Stimulated activated CD4-positive, alpha-beta T cell treated with anti-CD3 and anti-CD28 coated beads, Interleukin-4, amount 100 ng/mL, for 4 hours (primary cell): ENCODE results near the gene CACNA2D2.

Experiments used
- DNase-seq, 2 experiments: peaks; one replicate each; pipeline ENCODE4 v3.0.0-alpha.2; 2020

The CACNA2D2 gene

GRCh38 chr3:50322386-50323091 lies 180.9 kb downstream of the CACNA2D2 start, which contains the start of gene HYAL2:
TSS of gene HYAL2 (minus strand) at chr3:50322745. CDS start at chr3:50320489, 2,256 bp downstream.
- DNase-seq = no peak

- no peak for DNase-seq
These were observed 181.4 kb downstream of the CACNA2D2 start for GRCh38 chr3:50322115-50322385.

DNA sequence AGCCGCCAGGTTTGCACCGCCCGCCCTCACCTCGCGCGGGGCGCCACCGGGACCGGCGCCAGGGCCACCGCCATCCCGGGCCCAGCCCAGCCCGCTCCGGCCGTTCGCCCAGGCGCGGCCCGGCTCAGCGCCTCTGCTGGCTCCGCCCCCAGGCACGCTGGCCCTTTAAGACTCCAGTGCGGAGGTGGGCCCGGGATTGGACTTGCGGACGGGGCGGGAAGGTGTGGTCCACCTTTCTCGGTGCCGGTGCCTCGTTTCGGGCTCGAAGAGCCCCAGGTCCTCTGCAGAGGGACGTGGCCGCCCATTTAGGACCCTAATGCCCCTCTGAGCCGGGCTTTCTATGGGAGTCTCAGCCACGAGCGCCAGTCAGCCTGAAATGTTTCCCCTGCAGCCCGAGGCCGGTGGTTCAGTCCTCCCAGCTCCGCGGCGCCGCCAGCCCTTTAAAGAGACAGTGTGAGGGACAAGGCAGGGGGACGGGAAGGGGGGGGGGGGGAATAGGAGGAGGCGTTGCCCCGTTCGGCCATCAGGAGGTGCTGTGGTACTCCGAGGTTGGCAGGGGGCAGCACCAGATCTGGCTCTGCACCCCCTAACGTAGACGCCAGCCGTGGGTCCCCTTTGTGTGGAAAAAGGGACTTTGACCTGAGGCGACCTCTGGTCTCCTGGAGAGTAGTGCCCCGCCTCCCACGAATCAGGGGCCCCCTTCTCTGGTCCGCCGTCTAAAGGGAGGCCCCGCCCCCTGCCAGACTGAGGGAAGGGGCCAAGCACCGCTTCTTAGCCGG lies 181.9 kb downstream of the CACNA2D2 start:
- peak; percentile 80 to 81 for DNase-seq

- peak; percentile 65 to 66 for DNase-seq
These were observed 182.5 kb downstream of the CACNA2D2 start for GRCh38 chr3:50320853-50321335.

GRCh38 chr3:50319894-50320625 lies 183.4 kb downstream of the CACNA2D2 start:
- no peak for DNase-seq

DNA sequence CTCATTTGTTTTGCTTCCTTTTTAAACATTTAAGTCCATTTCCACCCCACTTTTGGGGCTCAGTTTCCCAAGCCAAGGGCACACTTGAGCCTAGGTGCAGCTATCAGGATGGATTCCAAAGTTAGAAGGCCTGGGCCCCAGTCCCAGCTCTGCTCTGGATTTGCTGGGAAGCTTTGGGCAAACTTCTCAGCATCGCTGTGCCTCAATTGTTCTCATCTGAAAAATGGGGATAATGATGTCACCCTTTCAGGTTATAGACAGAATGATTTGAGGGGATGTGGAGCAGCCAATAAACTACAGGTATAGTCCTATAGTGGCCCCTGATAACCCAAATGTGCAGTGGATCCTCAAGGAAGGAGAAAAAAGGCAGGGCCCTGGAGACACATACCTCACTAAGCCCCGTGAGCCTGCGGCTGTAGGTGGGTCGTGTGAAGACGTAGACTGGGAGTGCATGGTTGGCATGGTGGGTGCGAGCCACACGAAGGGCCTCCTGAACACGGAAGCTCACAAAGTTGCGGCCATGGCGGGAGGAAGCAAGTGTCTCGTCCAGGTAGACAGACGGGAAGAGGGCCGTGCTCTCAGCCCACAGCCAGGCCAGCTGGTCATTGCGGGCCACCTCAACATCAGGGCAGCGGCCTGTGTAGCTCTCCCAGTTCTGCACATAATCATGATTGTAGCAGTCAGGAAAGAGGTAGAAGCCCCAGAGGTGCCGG lies 184.1 kb downstream of the CACNA2D2 start:
- DNase-seq = no peak

DNA sequence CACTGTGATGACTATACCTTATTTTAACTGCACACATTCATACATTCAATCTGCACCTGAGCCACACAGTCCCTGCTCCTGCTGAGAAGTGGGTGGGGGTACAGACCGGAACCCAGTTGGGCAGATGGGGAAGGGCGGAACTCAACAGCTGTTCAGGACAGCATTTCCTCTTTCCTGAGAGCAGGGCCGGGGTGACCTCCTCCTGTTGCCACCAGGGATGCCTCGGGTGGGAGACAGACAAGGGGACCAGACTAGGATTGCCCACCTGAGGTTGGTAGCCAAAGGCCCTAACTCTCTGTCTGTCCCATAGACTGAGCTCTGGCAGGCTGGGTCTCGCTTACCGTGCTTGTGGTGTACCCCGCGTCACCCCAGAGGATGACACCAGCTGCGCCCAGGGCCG lies 184.8 kb downstream of the CACNA2D2 start:
- DNase-seq = no peak

DNA sequence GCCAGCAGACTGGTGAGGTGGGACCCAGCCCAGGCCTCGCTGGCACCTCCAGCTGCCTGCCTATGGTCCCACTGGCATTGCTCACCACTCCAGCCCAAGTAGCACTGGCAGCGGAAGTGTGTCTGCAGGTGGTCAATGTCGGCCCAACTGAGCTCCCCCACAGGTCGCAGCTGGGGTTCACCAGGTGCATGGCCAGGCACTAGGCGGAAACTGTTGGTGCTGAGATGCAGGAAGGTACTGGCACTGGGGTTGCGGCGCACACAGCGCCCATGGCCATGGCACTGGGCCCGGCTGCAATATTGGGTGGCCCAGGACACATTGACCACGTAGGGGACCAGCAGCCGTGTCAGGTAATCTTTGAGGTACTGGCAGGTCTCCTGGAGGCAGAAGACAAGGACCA lies 185.3 kb downstream of the CACNA2D2 start:
- no peak for DNase-seq

GRCh38 chr3:50317300-50317699 lies 186.1 kb downstream of the CACNA2D2 start:
- DNase-seq = no peak

GRCh38 chr3:50316657-50317242 lies 186.7 kb downstream of the CACNA2D2 start:
- DNase-seq = peak; percentile 42 to 64

GRCh38 chr3:50314816-50315215 lies 188.6 kb downstream of the CACNA2D2 start:
- DNase-seq = no peak

DNA sequence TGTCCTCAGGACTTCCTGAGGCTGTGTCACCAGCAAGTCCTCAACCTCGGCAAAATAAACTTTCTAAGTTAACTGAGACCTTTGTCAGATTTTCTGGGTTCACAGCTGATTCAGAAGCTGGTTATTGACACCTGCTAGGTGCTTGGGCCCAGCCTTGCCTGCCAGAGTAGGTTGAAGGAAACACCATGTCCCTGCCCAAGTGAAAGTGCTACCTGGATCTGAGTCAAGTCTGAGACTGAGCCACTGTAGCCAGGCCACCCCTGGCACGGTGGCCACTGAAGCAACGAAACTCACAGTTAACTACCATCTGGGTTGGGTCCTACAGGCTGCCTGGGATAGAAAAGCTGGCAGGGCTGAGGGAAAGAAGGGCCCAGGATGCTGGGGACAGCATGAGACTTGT lies 189.1 kb downstream of the CACNA2D2 start:
- no peak for DNase-seq
